GM12864 (cell line): ENCODE data around the gene SLC17A6.

Experiments used
- DNase-seq: peaks from one replicate; pipeline ENCODE4 v3.0.0-alpha.2; 2011; ENCODE audit warnings: low read depth
- H3K4me3 ChIP-seq: 2 replicates; pipeline ENCODE4 v1.5.1; 2011; ENCODE audit warnings: mild to moderate bottlenecking, low read depth, low read length, control low read depth
- TF ChIP-seq, protein P1 (sequence below): IDR thresholded peaks from 2 replicates; pipeline ENCODE4 v1.5.1; 2011; ENCODE audit warnings: low read depth, mild to moderate bottlenecking, moderate library complexity, low read length, control low read depth, inconsistent platforms; ENCODE audit errors: missing control alignments

SLC17A6 gene

DNA sequence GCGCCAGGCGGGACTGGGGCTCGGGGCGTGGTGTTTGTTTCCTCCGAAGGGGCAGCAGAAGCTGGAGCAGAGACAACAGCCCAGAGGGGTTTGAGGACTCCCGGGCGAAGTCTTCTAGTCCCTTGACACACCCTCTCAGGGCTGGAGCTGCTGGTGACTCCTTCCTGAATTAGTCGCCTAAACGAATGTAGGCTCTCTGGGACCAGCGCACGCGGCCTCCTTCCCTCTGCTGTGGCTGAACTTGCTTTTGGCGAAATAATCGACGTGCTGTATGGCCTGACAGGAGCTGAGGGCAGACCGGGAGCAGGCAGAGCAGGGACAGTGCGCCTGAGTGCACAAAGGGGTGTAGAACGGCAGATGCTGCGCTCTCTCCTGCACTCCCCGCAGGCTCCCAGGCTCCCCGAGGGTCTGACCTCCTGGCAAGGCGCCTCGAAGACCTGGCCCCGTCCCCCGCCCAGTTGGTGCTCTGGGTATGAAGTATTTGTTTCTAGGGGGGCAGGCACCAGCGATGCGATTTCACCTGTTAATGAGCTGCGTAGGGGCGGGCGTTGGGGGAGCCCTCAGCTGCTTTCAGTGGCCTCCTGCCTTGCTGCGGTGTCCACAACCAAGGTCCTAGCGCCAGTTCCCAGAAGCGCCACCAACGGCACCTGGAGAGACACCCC lies 5.3 kb downstream of the SLC17A6 start:
- no peak for DNase-seq
- TF ChIP-seq, protein P1, sequence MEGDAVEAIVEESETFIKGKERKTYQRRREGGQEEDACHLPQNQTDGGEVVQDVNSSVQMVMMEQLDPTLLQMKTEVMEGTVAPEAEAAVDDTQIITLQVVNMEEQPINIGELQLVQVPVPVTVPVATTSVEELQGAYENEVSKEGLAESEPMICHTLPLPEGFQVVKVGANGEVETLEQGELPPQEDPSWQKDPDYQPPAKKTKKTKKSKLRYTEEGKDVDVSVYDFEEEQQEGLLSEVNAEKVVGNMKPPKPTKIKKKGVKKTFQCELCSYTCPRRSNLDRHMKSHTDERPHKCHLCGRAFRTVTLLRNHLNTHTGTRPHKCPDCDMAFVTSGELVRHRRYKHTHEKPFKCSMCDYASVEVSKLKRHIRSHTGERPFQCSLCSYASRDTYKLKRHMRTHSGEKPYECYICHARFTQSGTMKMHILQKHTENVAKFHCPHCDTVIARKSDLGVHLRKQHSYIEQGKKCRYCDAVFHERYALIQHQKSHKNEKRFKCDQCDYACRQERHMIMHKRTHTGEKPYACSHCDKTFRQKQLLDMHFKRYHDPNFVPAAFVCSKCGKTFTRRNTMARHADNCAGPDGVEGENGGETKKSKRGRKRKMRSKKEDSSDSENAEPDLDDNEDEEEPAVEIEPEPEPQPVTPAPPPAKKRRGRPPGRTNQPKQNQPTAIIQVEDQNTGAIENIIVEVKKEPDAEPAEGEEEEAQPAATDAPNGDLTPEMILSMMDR: no peak
- no peak overlapping the region for H3K4me3 ChIP-seq

DNA sequence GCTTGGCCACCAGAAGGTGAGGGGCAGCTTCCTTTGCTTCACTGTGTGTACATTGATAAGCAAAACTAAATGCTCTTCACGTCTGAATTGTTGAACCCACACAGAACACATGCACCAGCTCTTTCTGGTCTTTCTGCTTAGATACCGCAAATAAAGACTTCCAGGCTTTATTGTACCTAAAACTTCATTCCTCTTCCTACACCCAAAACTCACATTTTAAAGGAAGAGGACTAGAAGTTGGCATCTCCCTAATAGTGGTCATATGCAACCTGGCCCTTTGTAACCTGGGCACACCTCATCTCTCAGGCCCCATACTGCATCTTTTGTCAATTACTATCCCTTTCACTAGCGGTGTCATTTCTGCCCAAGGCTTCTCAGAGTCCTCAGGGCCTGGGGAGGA lies 5.9 kb downstream of the SLC17A6 start:
- no peak overlapping the region for H3K4me3 ChIP-seq
- DNase-seq: no peak
- TF ChIP-seq, protein P1: no peak

DNA sequence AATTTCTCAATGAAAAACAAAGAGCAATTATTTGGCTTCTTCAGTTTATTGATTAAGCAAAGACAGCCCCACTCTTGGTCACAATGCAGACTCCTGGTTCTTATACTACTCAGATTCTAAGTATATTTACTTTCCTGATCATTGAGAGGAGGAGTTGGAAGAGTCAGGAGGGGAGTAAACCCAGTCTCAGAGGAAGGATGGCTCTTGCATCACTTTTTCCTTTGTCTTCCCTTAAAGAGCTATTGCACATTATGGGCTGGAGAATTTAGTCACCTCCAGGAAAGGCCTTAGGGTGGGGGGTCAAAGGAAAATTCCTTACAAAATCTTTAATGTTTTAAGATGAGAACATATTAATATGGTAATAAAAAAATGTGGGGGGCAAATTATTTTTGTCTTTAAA lies 8.1 kb downstream of the SLC17A6 start:
- H3K4me3 ChIP-seq: no peak overlapping the region
- TF ChIP-seq, protein P1: no peak
- no peak for DNase-seq

DNA sequence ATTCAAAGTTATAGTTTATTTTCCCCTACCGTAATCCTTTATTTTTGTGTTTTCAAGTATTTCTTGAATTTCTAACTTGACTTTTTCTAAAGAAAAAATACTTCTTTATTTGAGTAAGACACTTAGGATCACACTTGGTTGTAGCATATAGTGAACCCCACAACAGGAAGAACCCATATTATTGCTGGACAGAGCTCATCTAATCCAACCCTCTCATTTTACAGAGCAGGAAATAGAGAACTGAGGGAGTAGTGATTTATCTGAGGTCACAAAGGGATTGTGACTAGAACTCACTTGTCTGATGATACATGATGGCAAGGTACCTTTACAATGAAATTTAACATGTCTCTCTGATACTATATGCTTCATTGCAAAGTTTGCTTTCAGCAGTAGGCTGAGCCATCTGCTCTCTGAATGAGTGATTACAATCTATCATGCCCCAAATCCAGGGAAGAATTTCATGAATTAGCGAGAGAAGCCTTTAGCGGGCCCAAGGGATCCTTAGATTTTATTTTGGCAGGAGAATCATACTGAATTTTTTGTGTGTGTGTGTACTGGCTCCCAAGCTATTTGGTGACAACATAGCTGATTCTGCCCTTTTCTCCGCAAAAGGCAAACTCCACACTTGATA lies 9.8 kb downstream of the SLC17A6 start:
- no peak overlapping the region for H3K4me3 ChIP-seq
- TF ChIP-seq, protein P1: no peak
- DNase-seq: no peak

DNA sequence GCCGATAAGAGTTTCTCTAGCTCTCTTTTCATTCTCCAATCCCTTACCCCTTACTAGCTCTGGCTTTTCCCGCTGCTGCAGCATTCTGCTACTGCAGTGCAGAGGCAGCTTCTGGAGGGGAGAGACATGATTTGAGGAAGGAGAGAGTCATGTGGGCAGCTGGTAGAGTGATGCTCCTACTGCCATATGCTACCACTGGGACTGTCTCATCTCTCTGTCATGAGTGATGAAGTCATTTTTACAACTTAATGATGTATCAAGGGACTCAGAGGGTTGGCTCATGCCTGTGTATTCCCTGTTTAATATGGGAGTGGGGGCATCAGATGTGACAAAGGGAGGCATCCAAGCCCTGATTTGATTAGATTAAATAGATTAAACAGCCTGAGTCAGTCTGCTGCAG lies 11.3 kb downstream of the SLC17A6 start:
- no peak overlapping the region for H3K4me3 ChIP-seq
- TF ChIP-seq, protein P1: no peak
- DNase-seq: no peak

DNA sequence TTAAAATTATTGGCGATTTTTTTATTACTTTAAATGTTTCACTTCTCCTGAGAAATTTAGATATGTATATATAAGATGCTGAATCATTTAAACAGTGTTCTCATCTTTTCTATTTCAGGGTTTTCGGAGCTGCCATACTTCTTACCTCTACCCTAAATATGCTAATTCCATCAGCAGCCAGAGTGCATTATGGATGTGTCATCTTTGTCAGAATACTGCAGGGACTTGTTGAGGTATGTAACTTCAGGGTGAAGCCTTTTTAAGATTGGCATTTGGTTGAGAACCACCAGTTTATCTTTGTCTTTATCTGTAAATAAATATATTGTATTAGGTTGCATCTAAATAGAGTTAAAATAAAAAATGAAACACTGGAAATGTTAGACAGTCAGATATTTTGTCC lies 21.1 kb downstream of the SLC17A6 start:
- TF ChIP-seq, protein P1: no peak
- no peak overlapping the region for H3K4me3 ChIP-seq
- no peak for DNase-seq

DNA sequence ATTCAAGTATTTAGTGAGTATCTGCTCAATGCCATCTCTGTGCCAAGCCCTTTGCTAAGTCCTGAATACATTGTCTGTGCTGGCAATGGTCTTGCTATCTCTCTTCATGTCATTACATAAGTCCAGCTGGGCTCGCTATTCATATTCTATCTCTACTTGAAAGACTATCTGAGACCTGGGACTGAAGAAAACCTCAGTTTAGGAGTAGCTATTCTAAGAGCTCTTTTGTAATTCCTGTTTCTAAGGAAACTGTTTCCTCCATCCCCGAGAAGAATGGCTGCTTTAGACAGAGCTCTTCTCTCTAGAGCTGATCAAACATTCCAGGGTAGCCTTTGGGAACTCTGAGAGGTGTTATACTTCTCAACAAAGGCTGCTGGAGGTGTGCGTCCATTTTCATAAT lies 33.0 kb downstream of the SLC17A6 start:
- TF ChIP-seq, protein P1: no peak
- no peak overlapping the region for H3K4me3 ChIP-seq
- no peak for DNase-seq
